H1 (cell line): Measurements from ENCODE around the gene ESR1. TPM values are rescaled to one million over a fixed set of nuclear protein-coding genes. Genes with fewer than 3 reads are reported as not detected.

Experiments used
- BACH1 ChIP-seq: IDR thresholded peaks from 2 replicates; pipeline ENCODE4 v1.6.1; 2012; ENCODE audit warnings: low read length, improper control_type of control experiment
- BCL11A ChIP-seq, 2 experiments: IDR thresholded peaks; one replicate each; pipeline ENCODE4 v1.6.1; 2011; ENCODE audit warnings: low read depth in 2 of 2, low read length in 2 of 2, mild to moderate bottlenecking in 2 of 2
- BRCA1 ChIP-seq: IDR thresholded peaks from 2 replicates; pipeline ENCODE4 v1.6.1; 2012; ENCODE audit warnings: low read depth, low read length, improper control_type of control experiment
- EZH2 ChIP-seq: fragments of 200-600 bp; sonication (generic); IDR thresholded peaks from 2 replicates; pipeline ENCODE4 v1.7.1; 2012; ENCODE audit warnings: low read depth, mild to moderate bottlenecking, moderate library complexity, low read length, inconsistent platforms; ENCODE audit not compliant: severe bottlenecking
- FOSL1 ChIP-seq: IDR thresholded peaks from 2 replicates; pipeline ENCODE4 v1.6.1; 2011; ENCODE audit warnings: mild to moderate bottlenecking, low read depth, low read length, moderate library complexity; ENCODE audit not compliant: insufficient read depth
- HDAC6 ChIP-seq: IDR thresholded peaks from one replicate; pipeline ENCODE4 v1.7.1; 2012; ENCODE audit warnings: low read depth, mild to moderate bottlenecking, inconsistent platforms, low read length, moderate library complexity
- POLR2A ChIP-seq, 2 experiments: IDR thresholded peaks; 1 replicate in 1 of 2; 2 replicates in 1 of 2; pipeline ENCODE4 v1.6.1; 2011; ENCODE audit warnings: low read depth in 2 of 2, low read length in 2 of 2, mild to moderate bottlenecking in 2 of 2; ENCODE audit errors: control extremely low read depth in 1 of 2
- POLR2AphosphoS5 ChIP-seq: IDR thresholded peaks from 2 replicates; pipeline ENCODE4 v1.6.1; 2011; ENCODE audit warnings: low read depth, low read length
- POU5F1 ChIP-seq: IDR thresholded peaks from 2 replicates; pipeline ENCODE4 v1.6.1; 2011; ENCODE audit warnings: low read depth, mild to moderate bottlenecking, low read length, moderate library complexity
- RAD21 ChIP-seq, 2 experiments: IDR thresholded peaks in 1 of 2; conservative IDR thresholded peaks in 1 of 2; 2 replicates each; pipeline ENCODE4 v1.6.1; 2011; ENCODE audit warnings: low read depth in 2 of 2, low read length in 2 of 2, improper control_type of control experiment in 1 of 2, inconsistent platforms in 1 of 2, mild to moderate bottlenecking in 1 of 2, moderate library complexity in 1 of 2
- RNF2 ChIP-seq: fragments of 200-900, 300-1000 bp; sonication (generic); IDR thresholded peaks from 2 replicates; pipeline ENCODE4 v1.7.1; 2016; ENCODE audit warnings: borderline replicate concordance, low read depth, mild to moderate bottlenecking, antibody characterized with exemption, low read length; ENCODE audit not compliant: poor library complexity, severe bottlenecking; ENCODE audit errors: missing control alignments
- RXRA ChIP-seq: IDR thresholded peaks from 2 replicates; pipeline ENCODE4 v1.6.1; 2011; ENCODE audit warnings: low read depth, mild to moderate bottlenecking, low read length, moderate library complexity; ENCODE audit not compliant: insufficient read depth
- SIRT6 ChIP-seq: IDR thresholded peaks from one replicate; pipeline ENCODE4 v1.7.1; 2012; ENCODE audit warnings: low read length, inconsistent platforms
- TBP ChIP-seq: IDR thresholded peaks from 2 replicates; pipeline ENCODE4 v1.6.1; 2011; ENCODE audit warnings: low read depth, low read length, improper control_type of control experiment
- TEAD4 ChIP-seq: IDR thresholded peaks from 2 replicates; pipeline ENCODE4 v1.6.1; 2012; ENCODE audit warnings: low read depth, low read length, inconsistent platforms, mixed read lengths
- USF2 ChIP-seq: IDR thresholded peaks from 2 replicates; pipeline ENCODE4 v1.6.1; 2011; ENCODE audit warnings: low read length, improper control_type of control experiment
- ZNF274 ChIP-seq: IDR thresholded peaks from 2 replicates; pipeline ENCODE4 v1.7.0; 2012; ENCODE audit warnings: low read length, borderline replicate concordance; ENCODE audit errors: extremely low read depth
- polyA plus RNA-seq, 7 experiments: library from polyadenylated mRNA; depleted of rRNA in 3 of 7; stranded (reverse) in 5 of 7; unstranded in 2 of 7; fragments of >200 nt in 5 of 7; fragments of 200-250 nt in 2 of 7; gene quantifications; 1 replicate in 5 of 7; 2 replicates in 1 of 7; 4 replicates in 1 of 7; pipeline versions ENCODE4 v1.2.1 to v1.2.3, GENCODE V29; 2011 to 2013; ENCODE audit warnings: missing spikeins in 2 of 7, mixed read lengths in 2 of 7
- total RNA-seq: library from RNA; stranded (reverse); fragmentation: NEBNext Ultra II Directional; extraction: Animal tissue kit (Norgen Biotek cat#: 25700); gene quantifications from 2 replicates; pipeline ENCODE4 v1.2.1, GENCODE V29; 2021

ESR1 gene
- total and polyA plus RNA-seq, 2 of the 8 experiments (the other 6 are each of a cell fraction or from before 2014, with no cell fraction given): 0.03 to 0.17 TPM

GRCh38 chr6:151869345-151869744 lies 61.9 kb downstream of the ESR1 start (continued):
- no peak for TF ChIP-seq BCL11A (IDR thresholded peaks at IDR 0.05; ENCODE audit: low read depth in 2 of 2, low read length in 2 of 2)
- TF ChIP-seq BACH1: no peak
- TF ChIP-seq USF2: no peak
- no peak for TF ChIP-seq POLR2AphosphoS5
- TF ChIP-seq SIRT6: no peak
- no peak for TF ChIP-seq TEAD4
- TF ChIP-seq BRCA1: no peak
- TF ChIP-seq FOSL1: no peak
- TF ChIP-seq RNF2: no peak
- TF ChIP-seq EZH2: no peak
- TF ChIP-seq RXRA: no peak
- no peak for TF ChIP-seq POU5F1
- no peak for TF ChIP-seq TBP
- TF ChIP-seq POLR2A (IDR thresholded peaks at IDR 0.05; ENCODE audit: control extremely low read depth in 1 of 2, low read depth in 2 of 2, low read length in 2 of 2): no peak
- TF ChIP-seq ZNF274: no peak
- TF ChIP-seq HDAC6: no peak
- TF ChIP-seq RAD21 (IDR thresholded peaks at IDR 0.05 in 1 of 2, conservative IDR thresholded peaks at IDR 0.05 in 1 of 2; ENCODE audit: low read depth in 2 of 2, low read length in 2 of 2): no peak
